Stimulated activated CD4-positive, alpha-beta T cell treated with anti-CD3 and anti-CD28 coated beads, TNF-alpha, amount 100 ng/mL, for 4 hours (primary cell): ENCODE data around the gene PHB1.
A peak's percentile ranks its signal among the peaks of the same experiment; 100 is the strongest.
"Not testable (repeated sequence)": the region's sequence is repeated elsewhere in the genome, so short reads cannot be mapped to it uniquely, and the experiment has no call there.

Experiments used
- DNase-seq, 3 experiments: peaks; one replicate each; pipeline ENCODE4 v3.0.0-alpha.2; 2020; ENCODE audit warnings: low read depth in 3 of 3

Gene PHB1

DNA sequence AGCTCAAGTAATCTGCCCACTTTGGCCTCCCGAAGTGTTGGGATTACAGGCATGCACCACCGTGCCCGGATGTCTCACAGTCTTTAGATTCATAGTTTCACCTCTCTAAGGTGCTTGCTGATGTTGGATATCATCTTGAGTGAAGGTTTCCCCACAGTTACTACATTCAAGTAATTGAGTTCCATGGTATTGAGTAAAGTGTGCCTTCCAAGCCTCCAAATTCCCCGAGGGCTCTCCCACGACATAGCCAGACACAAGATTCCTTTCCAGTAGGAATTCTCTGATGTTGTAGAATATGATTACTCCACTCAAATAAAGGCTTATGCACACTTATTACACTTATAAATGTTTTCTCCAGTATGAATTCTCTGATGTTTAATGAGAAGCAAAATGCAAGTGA, 36.4 kb downstream of the PHB1 start:
- DNase-seq = no peak

DNA sequence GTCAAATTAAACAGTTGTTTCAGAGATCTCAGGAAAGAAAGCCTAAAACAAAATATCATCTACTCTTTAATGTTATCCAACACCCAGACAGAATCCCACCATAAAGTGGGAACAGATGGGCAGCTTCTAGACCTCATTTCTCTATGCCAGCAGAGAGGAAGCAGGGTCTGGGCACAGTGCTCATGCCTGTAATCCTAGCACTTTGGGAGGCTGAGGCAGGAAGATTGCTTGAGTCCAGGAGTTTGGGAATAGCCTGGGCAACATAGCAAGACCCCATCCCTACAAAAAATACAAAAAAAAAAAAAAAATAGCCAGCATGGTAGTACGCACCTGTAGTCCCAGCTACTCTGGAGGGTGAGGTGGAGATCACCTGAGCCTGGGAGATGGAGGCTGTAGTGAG, 39.1 kb downstream of the PHB1 start:
- no peak for DNase-seq

DNA sequence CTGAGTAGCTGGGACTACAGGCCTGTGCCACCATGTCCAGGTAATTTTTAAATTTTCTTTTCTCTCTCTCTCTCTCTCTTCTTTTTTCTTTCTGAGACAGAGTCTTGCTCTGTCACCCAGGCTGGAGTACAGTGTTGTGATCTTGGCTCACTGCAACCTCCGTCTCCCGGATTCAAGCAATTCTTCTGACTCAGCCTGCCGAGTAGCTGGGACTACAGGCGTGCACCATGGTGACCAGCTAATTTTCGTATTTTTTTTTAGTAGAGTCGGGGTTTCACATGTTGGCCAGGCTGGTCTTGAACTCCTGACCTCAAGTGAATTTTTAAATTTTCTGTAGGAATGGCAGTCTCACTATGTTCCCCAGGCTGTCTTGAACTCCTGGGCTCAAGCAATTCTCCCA, 41.6 kb downstream of the PHB1 start:
- no peak for DNase-seq

DNA sequence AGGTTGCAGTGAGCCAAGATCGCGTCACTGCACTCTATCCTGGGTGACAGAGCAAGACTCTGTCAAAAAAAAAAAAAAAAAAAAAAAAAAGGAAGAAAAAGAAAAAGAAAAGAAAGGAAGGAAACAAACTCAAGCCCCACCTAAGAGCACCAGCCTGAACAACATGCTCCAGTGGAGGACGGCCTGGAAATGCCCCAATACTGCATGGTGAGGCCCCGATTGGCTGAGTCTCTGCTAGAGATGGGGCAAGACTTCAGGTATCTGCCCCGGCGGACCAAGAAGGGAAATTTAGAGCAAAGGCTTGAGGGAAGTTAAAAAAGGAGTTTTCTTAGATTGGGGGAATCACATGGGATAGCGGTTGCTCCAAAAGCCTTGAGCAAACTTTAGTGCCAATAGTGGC, 42.3 kb downstream of the PHB1 start:
- no peak for DNase-seq

DNA sequence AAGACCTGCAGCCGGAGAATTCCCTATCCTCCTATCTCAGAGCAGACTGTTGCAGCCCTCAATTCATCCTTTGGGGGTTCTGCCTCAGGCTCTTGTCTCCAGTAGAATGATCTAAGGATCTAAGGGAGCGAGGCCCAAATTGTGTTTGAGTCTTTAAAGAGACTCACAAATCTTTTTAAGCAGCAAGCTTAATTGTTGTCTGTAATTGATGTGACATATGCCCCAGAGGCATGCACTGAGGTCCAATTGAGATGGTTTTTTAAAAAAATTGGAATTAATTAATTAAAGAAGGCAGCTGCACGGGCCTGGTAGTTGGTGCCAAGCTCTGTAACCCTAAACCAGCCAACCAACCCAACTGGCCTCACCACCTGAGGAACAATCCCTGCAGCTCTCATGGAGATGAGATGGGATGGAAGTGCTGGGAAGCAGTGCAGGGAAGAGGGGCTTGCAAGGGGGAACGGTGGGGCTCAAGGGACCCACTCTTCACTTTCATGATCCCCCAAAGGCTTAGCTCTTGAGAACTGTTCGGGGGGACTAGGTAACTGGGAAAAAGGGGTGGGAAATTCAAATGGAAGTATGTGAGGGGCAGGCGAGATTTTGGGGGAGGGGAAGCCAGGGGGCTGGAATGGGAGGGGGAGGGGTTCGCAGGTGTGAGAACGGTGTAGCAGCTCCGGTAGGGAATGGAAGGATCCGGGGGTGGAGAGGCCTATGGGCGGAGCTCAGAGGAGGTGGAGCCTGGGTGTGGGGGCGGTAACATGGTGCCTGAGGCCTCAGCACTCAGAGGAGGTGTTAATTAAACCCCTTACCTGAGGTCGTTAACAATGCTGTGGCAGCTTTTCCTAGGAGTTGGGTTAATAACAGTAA, 43.5 kb downstream of the PHB1 start:
- no peak for DNase-seq

DNA sequence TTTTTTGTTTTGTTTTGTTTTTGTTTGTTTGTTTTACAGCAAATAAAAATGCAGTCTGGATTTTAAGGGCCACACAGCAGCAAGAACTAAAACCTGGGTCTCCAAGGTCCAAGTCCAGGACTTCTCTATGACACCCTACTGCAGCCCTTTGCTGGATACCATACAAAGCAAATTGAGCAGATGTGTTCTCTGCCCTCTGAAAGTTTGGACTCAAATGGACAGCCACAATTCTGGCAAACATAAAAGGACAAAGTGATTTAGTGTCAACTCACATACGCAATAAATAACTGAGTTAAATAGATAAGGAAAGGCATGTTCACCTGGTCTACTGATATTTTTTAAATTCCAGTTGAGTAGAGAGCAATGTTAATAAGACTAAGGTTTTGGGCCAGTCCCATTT, 44.9 kb downstream of the PHB1 start:
- DNase-seq = no peak

DNA sequence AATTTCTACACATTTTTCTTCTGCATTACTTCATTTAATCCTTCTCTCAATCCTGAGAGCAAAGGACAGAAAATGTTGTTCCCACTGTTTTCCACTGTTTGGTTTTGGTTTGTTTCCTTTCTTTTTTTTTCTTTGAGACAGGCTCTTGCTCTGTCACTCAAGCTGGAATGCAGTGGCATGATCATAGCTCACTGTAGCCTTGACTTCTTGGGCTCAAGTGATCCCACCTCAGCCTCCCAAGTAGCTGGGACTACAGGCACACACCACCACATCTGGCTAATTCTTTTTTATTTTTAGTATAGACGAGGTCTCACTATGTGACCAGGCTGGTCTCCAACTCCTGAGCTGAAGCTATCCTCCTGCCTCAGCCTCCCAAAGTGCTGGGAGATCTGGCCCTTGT, 45.6 kb downstream of the PHB1 start:
- no peak for DNase-seq

DNA sequence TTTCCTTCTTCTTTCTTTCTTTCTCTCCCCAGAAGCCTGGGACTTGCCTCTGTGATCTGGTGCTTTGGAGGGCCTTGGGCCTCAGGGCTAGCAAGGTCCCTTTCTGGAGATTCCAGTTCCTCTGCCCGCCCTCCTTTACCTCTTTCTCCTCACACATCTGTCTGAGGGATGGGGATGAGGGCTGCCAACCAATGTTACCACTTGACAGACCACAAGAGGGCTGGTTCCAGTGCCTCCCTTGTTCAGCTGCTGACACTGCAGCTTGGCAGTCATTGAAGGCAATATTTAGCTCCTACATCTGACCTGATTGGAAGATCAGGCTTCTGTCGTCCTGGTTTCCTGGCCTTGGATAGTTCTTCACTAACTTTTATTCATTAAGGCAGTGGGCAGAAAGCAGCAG, 49.0 kb downstream of the PHB1 start:
- no peak for DNase-seq

DNA sequence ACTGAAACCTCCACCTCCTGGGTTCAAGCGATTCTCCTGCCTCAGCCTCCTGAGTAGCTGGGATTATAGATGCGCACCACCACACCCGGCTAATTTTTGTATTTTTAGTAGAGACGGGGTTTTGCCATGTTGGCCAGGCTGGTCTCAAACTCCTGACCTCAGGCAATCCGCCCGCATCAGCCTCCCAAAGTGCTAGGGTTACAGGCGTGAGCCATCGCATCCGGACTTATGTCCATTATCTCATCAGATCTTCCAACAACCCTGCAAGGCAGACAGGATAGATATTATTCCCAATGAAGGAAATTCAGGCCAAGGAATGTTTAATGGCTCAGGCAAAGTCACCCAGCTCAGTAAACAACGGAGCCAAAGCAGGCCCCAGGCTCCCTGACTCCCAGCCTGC, 49.6 kb downstream of the PHB1 start:
- DNase-seq = not testable (repeated sequence)

DNA sequence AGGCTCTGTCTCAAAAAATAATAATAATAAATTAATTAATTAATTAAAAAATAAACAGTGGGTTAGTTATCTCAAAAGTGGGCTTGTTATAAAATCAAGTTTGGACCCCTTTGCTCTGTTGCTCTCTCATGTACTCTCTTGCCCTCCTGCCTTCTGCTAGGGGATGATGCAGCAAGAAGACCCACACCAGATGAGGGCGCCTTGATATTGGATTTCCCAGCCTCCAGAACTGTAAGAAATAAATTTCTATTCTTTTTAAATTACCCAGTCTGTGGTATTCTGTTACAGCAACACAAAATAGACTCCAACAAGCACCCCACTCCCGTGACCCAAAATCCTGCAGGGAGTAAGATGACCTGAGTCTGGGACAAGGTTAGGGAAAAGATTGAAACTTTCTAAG, 50.6 kb downstream of the PHB1 start:
- DNase-seq = no peak

DNA sequence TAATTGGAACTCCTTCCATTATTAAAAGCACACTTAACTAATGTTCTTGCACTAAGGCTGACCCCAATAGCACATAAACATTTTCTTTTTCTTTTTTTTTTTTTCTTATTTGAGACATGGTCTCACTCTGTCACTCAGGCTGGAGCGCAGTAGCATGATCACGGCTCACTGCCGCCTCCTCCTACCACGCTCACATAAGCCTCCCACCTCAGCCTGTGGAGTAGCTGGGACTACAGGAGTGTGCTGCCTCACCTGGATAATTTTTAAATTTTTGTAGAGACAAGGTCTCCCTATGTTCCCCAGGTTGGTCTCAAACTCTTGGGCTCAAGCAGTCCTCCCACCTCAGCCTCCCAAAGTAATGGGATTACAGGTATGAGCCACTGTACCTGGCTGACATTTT, 51.4 kb downstream of the PHB1 start:
- DNase-seq = no peak

DNA sequence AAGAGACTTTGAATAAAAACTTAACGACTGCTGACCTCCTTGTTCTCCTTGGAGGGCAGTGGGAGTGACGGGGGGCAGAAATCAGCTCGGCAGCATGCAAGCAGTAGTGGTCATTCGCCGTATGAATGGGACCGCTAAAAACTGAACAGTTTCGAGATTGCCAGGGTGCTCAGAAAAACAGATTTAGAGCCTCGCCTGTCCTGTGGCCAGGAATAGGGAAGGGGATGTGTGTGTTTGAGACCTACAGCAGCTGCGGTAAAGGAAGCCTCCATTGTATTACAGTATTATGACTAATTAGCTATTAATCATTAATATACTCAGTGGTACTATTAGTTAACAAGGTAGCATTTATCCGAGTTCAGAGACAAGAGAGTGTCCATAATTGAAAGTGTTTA, 52.0 kb downstream of the PHB1 start:
- DNase-seq = no peak

DNA sequence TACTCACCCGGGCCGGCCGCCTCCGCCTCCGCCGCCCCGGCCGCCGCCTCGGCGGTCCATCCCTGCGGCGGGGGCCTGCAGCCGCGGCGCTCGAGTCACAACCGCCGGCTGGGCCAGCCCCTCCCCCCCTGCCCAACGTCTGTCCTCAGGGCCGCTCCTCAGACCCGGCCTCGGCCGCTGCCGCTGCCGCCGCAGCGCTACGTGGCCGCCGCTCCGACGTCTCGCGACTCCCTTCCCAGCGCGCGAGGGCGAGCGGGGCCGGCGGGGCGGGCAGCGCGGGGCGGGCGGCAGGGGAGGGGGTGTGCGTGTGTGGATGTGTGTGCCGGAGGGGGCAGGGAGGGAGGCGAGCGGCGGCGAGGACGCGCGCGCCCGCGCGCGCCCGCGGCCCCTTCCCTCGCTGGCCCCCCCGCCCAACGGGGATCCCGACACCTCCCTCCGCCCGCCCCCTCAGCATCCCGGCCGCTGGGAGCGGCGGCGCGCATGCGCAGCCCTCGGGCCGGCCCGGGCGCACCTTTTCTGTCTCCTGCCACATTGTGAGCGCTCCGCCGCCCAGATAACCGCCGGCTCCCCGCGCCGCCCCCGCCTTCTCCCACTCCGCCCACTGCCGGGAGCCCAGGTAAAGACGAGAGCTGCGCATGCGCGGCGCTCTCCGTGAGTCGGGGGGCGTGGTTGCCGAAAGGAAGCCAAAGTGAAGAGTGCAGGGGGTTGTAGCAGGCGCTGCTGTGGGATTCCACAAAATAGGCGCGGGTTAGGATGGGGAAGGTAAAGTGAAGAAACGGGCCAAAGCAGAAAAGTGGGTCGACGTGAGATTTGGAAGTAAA, 52.6 kb downstream of the PHB1 start, which contains the start of gene ZNF652:
ZNF652 (minus strand) TSS at position 349 of the 821 bp plus-strand sequence. CDS start 44,525 bp downstream, outside the sequence.
- DNase-seq = peak; percentile 75 to 93 (median 90)

DNA sequence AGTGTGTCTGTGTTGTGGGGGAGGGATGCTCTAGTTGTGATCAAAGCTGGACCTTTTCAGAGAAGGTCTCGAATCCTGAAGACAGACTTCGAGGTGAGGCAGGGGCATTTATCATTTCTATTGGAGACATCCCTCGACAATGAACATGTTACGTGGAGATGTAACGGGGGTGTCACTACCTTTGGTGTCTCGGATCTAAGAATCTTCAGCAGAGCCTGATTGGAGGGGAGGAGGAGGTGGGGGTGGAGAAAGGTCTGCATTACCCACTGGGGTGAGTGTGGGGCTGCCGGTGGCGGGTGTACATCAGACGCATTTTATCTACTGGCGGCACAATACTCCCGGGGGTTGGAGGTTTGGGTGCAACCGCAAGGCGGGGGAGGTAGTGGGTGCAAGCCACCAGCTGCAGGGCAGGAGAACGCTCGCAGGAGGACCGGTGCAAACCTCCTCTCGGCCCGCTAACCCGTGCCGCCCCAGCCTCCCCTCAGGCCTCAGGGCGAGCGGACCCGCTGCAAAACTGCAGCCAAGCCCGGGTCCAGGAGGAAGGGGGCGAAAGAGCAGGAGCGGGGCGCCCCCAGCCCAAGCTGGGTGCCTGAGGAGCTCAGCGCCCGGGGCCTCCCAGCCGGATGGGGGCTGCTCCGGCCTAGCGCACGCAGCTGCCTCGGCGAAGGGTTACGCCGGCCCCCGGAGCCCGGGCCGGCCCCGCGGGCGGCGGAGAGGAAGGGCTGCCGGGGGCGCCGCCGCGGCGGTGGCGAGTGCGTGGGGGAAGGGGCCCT, 53.4 kb downstream of the PHB1 start:
- peak; percentile 43 to 69 (median 62) for DNase-seq

DNA sequence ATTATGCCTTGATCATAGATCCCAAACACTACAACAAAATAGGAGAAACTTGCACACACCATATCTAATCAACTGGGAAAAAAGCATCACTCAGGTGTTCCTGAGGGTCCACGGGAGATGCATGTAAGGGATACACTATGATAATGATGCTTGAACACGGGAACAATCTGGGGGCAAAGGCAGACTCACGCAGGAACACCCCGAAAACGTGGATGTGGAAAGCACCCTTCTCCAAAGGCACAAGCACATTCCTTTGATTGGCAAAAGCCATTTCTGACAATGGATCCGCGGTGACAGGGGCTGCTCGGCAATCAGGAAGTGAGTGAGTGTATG, 53.9 kb downstream of the PHB1 start:
- no peak for DNase-seq

DNA sequence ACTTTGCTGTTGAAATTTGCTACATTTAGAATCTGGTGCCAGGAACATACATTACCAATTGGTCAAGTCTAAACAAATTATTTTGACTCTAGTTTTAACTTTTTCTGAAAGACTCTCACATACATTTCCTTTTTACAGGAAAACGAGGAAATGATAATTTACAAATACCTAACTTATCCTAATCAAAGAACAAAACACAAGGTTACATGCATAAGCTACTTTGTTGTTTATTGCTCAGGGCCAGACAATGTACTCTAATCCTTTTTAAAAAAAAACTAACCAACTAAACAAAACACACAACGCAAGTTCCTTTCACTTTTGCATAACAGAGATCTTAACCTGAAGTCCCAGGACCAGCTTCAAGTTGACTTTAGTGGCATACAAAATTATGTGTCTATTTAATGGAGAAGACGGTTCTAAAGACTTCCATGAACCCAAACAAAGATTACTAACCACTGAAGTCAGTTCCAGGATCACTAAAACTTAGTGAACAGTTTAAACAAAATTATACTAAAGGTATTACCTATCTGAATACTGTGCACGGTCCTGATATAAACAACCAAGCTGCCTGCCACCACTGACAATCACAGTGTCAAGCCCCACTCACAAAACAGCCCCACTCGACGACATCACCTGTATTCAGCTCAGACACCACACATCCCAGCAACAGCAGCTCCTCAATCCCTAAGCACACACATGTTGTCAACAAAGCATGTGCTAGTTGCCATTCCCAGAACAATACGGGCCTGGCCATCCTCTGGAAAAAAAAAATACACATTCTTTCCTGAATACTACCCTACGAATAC, 54.5 kb downstream of the PHB1 start:
- DNase-seq = no peak

DNA sequence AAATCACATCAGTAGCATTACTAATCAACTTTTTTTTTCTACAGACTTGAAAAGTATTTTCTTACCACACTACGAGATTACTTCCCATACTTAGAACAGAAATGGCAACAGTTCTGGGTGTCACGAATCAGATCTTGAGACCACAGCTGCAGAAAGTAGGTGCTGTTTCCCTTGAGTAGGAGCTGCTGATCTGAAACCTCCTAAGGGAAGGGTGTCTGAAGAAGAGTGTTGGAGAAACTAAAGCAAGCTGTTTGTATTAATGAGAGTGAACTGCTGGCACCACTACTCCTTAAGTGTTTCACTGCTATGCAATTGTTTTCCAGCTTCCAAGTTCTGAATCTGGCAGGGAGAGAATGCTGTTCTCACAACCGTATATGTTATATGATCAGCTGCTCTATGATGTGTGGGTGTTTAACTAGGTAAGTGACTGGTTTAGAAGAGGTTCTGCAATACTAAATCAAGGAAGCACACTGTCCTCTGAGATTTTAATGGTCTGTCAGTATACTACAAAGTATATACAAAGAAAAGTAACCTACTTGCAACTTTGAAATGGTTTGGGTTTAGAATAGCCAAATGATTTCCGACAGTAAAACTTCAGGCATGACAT, 55.9 kb downstream of the PHB1 start:
- DNase-seq = no peak

DNA sequence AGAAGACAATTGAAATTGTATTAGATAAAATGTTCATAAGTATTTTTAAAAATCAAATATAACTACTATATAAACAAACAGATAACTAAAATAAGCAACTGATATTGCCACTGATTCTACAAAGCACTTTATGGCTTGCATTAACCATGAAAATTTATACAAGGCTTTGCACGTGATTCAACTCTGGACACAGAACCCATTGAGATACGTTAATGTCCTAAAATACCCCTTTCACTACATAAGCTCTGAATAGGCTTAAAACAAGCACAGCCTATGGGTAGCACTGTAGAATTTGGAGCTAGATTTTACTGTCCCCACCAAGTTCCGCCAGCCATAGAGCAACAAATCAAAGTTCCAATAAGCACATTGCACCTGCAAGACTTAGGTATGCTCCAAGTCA, 57.2 kb downstream of the PHB1 start:
- no peak for DNase-seq

DNA sequence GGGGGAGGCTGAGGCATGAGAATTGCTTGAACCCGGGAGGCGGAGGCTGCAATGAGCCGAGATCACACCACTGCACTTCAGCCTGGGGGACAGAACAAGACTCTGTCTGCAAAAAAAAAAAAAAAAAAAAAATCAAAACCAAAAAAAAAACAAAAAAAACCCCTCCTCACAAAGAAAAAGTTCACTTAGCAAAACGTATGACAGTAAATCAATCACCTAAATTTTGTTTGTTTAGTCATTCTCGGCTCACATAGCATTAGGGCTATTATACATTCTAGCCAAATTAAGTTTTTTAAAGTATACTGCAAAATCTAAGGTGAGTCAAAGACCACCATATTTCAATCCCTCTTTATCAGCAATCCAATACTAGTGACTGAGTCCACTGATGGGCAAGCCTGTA, 58.4 kb downstream of the PHB1 start:
- DNase-seq = no peak
